ENCODE measurements around the gene ITPR3.
A peak's percentile ranks its signal among the peaks of the same experiment; 100 is the strongest.

Gene ITPR3

DNA sequence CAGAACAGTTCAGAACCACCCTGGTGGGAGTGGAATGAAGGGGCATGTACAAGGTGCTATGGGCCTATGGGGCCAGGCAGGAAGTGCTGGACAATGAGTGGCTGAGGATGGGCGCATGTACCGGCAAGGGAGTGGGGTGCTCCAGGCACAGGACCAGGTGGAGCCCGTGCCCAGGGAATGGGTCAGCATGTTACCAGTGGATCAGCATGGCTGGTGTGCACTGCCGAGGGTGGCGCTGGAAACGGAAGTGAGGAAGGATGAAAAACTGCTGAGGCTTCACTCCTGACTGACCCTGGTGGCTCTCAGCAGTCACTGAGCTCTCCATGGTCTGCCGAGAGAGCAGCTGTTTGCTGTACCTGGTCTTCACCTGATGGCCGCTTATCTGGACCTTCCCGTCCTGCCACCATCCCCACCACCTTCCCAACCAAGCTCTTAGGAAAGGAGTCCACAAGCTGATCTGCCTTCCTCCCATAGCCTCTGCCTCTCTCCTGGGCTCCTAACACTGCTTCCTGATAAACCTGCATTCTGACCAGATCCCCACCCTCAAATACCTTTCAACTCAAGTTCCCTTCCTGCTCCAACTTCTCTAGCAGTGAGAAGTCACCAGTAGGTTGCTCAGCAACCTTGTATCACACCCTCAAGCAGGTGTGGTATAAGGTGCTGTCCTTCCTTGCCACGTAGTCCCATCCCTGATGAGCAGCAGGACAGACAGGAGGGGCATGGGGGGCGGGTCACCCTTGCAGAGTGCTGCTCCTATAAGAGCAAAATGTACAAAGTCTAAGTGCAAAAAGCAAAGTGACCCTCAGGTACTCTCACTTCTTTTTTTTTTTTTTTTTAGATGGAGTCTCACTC lies 83.3 kb downstream of the ITPR3 start:
- DNase-seq: no peak

DNA sequence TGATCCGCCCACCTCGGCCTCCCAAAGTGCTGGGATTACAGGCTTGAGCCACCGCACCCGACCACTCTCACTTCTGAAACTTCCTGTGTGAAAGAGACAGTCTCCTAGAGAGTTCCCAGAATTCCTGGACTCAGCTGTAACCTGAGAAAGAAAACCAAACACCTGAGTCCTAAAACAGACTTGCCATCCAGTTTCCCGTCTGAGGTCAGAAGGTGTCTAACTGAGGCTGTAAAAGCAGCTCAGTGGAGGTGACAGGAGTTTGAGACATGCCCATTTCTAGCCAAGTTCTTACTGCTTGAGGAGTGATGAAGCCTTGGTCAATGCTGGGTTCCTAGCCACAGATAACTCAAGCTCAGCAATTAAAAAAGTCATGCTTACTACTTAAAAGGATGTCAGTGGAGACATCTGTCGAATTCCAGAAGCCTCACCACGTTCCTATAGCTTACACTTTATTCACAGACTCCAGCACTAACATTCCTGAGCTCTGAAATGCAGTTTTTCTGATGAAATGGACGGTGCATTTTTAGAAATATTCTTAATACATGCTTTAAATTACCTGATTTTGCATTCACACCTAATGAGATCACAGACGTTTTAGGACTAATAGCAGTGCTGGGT lies 84.3 kb downstream of the ITPR3 start:
- no peak for DNase-seq

DNA sequence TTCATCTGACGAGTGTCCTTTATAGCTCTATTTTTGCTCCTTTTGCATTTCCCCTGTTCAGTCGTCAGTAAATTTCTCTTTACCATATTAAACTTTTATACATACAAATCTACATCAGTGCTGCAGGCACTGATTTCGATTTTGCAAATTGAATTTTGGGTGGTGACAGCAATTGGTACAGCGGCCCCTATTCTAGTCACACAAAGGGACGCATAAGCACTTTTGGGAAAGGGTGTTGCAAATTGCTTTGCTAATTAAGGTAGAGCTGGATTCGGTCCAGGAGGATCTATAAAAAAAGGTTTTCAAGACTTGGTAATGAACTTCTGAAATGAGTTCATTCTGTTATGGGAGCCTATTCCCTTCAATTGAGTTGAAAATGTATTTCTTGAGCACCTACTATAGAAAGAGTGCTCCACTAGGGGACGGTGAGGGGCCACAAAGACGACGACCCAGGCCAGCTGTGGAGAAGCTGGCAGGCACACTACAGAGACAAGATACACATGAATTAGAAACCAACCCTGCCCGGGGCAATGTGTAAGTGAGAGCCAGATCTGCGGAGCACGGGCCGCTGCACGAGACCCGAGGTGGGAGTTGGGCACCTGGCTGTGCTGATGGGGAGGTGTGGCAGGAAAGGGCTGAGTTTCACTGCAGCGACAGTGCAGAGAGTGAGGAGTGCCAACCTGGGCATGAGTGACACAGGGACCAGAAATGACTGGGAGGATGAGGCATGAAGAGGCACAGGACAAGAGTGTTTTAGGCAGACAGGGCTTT lies 85.0 kb downstream of the ITPR3 start:
- DNase-seq: no peak

DNA sequence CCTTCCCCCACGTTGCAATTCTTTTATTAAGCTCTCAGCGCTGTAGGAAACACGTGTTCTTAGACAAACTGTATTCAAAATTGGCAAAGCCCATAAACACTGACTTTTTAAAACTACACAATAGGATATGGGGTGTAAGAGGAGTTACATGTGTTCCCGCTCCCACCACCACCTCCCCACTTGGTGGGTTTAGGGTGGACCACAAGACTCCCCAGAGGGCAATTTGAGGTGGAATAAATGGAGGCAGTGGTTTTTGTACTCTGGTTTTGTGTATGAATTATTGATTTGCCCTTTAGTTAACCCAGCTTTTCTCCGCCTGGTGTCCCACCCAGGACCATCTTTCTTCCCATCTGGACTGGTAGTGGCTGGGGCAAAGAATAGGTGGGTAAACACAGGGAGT lies 86.6 kb downstream of the ITPR3 start:
- no peak for DNase-seq

DNA sequence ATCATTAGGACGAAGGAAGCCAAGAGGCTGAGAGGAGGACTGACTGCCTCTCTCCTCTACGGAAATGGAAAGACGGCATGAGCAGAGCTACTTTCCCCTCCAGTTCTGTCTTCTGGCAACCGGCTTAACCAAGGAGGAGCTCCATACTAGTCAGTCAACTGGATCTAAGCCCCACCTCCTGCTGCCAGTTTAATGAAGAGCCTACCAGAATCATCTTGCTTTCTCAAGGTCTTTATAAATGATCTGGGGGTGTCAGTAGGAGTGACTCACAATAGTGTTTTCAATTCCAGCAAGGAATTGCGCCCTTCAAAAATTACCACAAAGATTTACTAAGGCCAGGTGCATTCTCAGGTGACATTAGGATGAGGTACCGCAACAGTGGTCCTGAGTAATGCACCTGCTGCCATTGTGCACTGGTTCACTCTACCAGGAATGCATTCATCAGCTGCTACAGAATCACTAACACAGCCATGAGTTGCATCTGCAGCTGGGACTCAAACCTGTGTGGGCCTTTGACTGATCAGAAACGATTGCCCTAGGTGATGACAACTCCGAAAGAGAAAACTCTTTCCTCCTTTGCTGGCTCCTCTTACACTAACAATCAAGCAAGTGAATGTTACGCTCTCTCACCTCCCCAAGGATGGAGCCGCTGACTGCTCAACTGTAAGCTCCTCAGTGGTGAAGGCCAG lies 87.5 kb downstream of the ITPR3 start:
- no peak for DNase-seq

DNA sequence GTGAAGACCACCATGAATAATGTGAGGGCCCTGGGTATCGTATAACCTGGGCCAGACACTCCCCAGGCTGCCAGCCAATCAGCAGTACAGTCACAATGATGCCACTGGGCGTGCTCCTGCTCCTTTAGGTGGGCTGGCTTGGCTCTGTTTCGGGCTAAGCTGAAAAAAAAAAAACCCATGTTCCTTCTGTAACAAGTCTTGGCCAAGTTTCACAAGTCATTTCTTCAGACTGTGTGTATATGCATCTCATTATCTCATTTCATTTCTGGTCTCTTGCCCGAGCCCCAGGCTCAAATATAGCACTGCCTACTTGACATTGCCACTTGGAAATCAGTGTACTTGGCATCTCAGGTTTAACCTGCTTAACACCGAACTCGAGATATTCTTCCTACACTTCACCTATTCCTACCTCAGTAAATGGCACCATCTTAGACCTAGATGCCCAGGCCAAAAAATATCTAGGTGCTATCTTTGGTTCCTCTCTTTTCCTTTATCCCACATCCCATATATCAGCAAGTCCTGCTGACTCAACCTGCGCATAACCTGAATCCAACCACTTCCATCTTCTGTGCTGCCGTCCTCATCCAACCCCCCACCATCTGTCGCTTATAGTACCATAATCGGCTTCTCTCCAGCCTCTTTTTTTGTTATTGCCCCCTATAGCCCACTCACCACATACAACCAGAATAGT lies 88.6 kb downstream of the ITPR3 start:
- DNase-seq: no peak

DNA sequence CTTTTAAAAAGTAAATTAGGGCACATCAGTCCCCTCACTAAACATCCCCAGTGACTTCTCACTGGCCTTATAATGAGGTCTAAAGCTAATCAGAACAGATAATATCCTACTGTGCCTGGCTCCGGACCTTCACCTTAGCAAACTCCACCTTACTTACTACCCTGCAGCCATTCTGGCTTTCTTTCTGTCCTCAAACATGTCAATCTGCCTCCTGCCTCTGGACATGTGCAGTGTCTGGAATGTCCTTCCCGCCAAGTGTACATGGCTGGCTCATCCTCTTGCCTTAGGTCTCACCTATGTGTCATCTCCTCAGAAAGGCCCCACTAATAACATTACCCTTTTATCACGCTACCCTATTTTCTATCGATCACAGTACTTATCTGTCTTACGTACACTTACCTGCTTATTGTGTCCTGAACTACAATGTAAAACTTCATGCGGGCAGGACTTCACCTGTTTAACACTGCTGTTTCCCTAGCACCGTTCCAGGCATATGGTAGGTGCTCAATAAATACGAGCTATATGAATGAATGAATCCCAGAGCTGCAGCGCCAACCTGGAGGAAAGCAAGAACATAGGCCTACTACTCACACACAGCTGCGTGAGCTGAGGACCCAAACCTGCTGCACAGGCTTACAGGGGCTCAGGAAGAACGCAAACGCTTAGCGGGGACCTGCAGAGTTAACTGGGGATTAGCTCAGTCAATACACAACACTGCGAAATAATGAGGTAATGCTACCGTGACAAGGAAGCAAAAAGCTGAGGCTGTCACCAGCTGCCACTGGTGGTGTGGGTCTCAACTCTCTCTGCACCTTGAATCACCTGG lies 89.4 kb downstream of the ITPR3 start:
- no peak for DNase-seq

DNA sequence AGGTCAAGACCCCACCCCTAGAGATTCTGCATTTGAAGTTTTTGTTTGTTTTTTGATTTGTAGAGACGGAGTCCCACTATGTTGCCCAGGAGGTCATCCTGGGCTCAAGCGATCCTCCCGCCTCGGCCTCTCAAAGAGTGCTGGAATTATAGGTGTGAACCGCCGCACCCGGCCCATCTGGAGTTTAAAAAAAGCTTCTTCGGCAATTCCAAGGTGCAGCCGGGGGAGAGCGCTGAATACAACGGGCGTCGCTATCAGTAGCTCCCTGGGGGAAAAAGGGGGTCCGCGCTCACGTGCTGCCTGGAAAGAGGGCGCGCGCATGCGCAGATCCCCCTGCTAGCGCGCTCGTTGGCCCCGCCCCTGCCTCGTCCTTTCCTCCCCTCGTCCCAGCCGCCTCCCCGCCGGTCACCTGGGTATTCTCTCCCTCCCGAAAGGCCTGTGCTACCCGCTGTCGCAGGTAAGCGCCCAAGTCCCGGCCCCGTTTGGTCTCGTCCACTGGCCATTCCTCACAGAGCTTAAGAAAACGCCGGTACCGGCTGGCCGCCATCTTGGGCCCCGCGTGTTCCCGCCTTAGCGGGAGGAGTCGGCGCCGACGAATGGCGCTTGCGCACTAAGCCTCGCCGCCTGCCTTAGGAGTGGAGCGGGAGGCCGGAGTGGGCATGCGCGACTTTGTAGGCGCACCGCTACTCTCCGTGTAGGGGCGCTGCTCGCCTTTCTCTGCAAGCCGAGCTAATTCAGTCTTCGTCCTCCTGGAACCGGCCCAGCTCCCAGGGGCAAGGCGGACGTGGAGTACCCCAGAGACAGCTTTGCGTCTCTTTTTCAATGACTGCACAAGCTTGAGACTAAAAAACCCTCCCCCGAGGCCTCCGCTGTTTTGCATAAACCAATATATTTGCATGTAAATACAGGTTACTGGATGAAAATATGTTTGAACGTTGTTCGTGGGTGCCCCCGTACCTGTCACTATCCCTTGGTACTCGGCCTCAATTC lies 90.3 kb downstream of the ITPR3 start, which contains the start of gene UQCC2:
UQCC2 (minus strand) TSS at position 561 of the 990 bp plus-strand sequence; CDS start at position 547, 14 bp downstream.
- DNase-seq: peak; percentile 97

DNA sequence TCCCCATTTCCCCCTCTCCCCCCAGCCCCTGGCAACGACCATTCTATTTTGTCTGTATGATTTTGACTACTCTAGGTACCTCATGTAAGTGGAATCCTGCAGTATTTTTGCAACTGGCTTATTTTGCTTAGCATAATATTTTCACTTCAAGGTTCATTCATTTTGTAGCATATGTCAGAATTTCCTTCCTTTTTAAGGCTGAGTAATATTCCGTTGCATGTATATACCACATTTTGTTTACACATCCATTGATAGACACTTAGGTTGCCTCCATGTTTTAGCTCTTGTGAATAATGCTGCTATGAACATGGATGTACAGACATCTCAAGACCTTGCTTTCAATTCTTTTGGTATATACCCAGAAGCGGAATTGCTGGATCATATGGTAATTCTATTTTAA lies 91.8 kb downstream of the ITPR3 start:
- no peak for DNase-seq

DNA sequence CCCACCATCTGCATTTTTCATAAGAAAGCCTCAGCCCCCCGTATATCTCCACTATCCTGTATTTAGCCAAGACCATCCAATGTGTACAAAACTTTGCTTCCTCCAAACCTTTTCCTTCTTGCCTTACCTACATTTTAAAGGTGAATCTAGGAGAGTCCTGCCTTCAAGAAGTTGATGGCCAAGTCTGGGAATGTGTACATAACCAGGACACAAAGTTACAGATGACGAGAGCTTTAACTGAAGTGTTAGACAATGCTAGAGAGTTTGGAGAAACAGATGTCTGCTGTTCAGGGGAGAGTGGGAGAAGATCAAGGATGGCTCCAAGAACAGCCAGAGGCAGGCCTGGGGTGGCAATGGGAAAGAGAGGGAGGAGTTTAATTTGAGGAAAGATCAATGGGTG lies 92.7 kb downstream of the ITPR3 start:
- no peak for DNase-seq

DNA sequence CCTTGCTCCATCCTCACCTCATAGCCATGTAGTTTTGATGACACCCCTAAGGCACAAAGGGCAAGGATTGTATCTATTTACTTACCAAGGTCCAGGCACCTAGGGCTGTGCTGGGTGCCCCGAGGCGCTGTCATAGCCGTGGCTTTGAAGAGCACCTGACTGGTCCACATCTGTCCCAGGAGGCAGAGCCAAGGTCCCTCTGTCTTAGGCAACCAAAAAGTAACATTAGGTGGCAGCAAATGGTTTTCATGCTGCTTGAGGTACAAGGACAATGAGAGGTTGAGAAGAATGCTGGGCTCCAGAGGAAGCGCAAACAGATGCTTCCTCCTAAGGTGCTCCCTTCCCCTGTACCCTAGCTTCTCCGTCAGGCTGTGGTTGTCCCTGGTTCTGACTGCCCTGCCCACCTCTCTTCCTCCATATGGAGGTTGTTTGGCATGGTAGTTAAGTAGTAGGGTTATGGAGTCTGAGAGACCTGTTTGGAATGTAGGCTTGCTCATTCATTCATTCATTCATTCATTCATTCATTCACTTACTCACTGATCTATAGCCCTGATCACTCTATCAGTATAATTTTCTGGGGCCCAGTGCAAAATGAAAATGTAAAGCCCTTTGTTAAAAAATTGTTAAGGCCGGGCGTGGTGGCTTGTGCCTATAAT lies 93.4 kb downstream of the ITPR3 start:
- no peak for DNase-seq

DNA sequence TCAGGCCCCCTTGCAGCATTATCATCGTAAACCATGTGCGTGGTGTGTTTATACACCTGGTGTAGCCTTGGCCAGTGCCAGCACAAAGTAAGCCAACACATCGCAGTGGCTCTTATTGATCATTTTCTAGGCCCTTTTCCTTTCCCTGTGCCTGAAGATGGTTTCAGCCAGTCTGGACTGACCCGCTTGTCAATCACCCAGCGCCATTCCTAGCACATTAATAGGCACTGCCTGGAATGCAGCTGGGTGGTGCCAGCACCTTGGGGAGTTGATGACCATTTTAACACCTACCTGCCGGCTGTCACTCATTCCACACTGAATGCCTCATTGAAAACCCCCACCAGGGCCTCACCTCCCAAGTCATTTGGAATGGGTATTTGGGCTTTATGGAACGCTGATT lies 95.3 kb downstream of the ITPR3 start:
- DNase-seq: peak; percentile 91

DNA sequence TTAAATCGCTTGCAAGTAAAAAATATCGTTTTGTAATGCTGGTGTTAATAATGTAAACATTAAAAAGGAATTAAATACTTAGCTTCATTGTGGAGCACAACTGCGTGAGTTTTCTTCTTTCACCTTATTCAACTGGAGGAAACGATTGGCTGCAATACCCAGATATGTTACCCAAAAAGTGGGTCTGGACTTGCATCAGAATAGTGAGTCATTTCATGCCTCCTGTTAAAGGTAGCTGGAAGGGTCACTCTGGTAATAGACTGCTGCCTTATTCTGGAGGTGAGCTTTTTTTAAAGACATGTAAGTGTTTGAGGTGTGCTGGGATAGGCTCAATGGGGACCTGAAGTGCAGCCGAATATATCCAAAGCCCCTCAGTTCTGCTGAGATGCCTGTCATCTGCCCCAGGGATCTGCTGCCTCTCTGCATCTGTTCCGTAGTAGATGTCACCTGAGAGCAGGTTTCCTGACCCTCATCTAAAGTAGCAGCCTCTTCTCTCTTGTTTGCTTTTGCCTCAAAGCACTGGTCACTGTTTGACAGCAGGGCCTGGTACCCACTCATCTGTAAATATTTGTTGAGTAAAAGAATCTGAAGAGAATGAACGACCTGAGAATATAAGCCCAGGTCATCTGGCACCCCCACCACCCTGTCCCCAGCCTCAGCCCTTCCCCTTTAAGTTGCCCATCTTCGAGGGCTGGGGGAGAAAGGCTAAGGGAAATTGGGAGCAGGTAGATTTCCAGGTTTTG lies 95.9 kb downstream of the ITPR3 start:
- DNase-seq: peak; percentile 77

DNA sequence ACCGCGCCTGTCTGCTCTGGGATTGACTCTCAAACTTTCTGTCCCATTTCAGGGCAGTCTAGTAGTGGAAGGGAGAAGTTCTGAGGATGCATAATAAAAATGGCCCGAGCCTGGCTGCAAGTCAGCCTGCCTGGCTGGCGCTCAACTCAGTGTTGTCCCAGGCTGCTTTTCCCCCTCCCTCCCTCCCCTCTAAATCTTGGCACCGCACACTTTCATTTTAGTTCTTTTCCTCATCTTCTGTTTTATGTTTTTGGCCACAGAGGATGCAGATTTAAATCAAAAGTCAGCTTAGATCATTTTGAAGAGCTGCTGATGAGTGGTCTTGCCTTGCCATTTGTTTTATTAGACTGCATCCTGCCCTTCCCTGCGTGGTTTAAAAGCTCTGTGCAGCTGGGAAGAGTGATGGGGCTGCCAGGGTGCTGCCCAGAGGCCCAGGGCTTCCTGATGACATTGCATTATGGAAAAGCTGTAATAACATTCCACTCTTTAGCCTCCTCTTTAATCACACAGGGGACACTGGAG lies 96.9 kb downstream of the ITPR3 start:
- DNase-seq: no peak

DNA sequence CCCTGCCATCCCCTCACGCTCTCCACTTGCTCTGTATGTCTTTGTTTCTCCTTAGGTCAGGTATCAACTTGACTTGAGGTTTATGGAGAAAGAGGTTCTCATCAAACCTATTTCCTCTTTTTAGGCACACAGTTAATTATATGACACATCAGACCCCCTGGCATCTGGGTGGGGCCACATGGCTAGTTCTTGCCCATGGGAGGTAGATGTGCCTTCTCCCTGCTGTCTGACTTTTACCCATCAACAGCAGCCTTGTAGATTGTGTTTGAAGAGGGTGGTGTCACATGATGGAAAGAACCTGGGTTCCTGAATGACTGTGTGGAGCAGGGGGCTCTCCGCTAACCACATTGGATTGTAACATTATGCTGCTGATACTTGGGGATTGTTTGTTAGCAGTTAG lies 97.6 kb downstream of the ITPR3 start:
- no peak for DNase-seq

DNA sequence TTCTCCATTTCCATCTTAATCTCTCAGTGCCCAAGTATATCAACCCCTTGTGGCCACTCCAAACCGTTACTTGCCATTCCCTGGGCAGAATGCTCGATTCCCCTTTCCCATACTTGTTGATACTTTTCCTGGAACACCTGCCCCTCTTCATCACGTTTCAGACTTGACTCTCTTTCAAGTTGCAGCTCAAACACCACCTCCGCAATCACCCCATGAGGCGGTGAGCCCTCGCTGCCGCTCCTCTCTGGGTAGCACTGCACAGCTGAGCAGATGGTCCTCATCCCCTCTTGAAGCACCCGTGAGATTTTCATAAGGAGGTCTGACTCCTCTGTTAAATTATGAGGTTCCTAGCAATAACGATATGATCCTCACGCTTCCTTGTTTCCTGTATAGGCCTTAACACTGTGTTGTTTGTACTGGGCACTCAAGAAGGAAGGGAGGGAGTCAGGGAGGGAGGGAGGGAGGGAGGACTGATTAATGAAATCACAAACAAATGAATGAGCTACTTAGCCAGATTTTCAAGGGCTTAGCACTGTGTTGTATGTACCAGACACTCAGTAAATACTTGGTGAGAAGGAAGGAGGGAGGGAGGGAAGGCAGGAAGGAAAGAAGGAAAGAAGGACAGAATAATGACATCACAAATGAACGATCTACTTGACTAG lies 98.3 kb downstream of the ITPR3 start:
- DNase-seq: peak; percentile 89

DNA sequence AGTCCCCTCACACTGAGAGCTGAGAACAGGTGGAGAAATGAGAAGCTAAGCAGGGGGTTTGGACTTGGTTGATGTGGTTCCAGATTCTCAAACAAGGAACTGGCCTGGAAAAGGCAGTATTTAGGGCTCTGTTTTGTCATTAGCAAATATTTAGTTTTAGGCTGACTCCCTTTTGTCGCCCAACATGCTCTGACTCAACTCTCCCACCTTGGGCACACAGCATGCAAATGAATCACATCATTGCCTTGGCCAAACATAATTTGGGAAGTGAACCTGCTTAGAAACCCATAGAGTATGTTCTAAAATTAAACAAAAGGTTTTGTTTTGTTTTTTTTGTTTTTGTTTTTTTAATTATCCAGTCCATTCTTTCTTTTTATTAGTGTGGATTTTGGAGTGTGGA lies 99.9 kb downstream of the ITPR3 start:
- no peak for DNase-seq

DNA sequence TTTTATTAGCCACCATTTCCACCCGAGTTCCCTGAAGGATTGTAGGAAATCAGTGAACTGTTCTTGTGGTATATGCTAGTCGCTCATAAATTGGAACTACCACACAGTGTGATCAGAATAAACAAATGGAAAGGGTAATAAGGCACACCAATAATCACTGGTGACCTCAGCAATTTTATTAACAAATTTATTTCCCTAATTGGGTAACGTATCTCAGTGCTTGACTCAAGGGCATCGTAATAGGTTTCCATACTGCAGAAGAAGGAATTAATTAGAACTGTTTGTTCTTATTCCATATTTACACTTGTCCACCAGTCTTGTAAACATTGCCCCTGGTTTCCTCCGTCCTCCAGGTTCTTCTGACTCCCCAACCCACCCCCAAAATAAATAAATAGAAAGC lies 100.4 kb downstream of the ITPR3 start:
- DNase-seq: no peak
